Heart left ventricle (tissue), 16 donors: ENCODE measurements around the gene NKIRAS1. TPM values are rescaled to one million over a fixed set of nuclear protein-coding genes. Genes with fewer than 3 reads are reported as not detected.
A peak's percentile ranks its signal among the peaks of the same experiment; 100 is the strongest.

Experiments
- ATAC-seq, 4 donors: fragments of 200-7000 bp; cut with Tn5 transposase; one replicate each; pipeline ENCODE4 v1.9.1; 2020 to 2022; ENCODE audit warnings: moderate library complexity in 4 of 4, mild to moderate bottlenecking in 3 of 4, moderate number of reproducible peaks in 1 of 4
- DNase-seq, 5 donors: peaks; one replicate each; pipeline ENCODE4 v3.0.0-alpha.2; 2020
- H3K27ac ChIP-seq, 12 donors: fragments of 200-600 bp; sonication (generic) in 4 of 12; one replicate each; pipeline versions ENCODE4 v1.5.0 to v1.8.0; 2016 to 2022; ENCODE audit warnings: mild to moderate bottlenecking in 2 of 12
- H3K27me3 ChIP-seq, 9 donors: fragments of 200-600 bp; sonication (generic) in 2 of 9; one replicate each; pipeline versions ENCODE4 v1.5.1 to v1.8.0; 2016 to 2022; ENCODE audit warnings: mild to moderate bottlenecking in 3 of 9
- H3K36me3 ChIP-seq, 9 donors: fragments of 200-600 bp; sonication (generic) in 2 of 9; one replicate each; pipeline versions ENCODE4 v1.5.0 to v1.8.0; 2018 to 2022; ENCODE audit warnings: mild to moderate bottlenecking in 2 of 9
- H3K4me1 ChIP-seq, 12 donors: fragments of 200-600 bp; sonication (generic) in 4 of 12; one replicate each; pipeline versions ENCODE4 v1.5.0 to v1.8.0; 2016 to 2022; ENCODE audit warnings: mild to moderate bottlenecking in 3 of 12
- H3K4me3 ChIP-seq, 12 donors: fragments of 200-600 bp; sonication (generic) in 4 of 12; one replicate each; pipeline versions ENCODE4 v1.5.0 to v1.8.0; 2017 to 2022; ENCODE audit warnings: mild to moderate bottlenecking in 9 of 12, moderate library complexity in 4 of 12
- H3K9me3 ChIP-seq, 12 donors: fragments of 200-600 bp; sonication (generic) in 4 of 12; one replicate each; pipeline versions ENCODE4 v1.5.0 to v1.8.0; 2016 to 2022; ENCODE audit warnings: mild to moderate bottlenecking in 1 of 12
- CTCF ChIP-seq, 12 donors: fragments of 200-600 bp; sonication (generic) in 4 of 12; IDR thresholded peaks; one replicate each; pipeline versions ENCODE4 v1.5.0 to v1.8.0; 2018 to 2022; ENCODE audit warnings: antibody characterized with exemption in 12 of 12, mild to moderate bottlenecking in 5 of 12
- POLR2A ChIP-seq, 2 donors: fragments of 450-650 bp; IDR thresholded peaks; one replicate each; pipeline ENCODE4 v1.6.1; 2017; ENCODE audit warnings: antibody characterized with exemption in 2 of 2, mild to moderate bottlenecking in 2 of 2, moderate library complexity in 2 of 2
- WGBS, 4 donors: extraction: QIAGEN DNeasy Blood & Tissue Kit in 2 of 4; methylation state at CpG; one replicate each; pipeline versions ENCODE4 v1.1.5 to v1.1.7; 2013 to 2018; 5-methylcytosine and 5-hydroxymethylcytosine counted together
- intact Hi-C, 10 donors: fragments of 100-400 bp; cut with DNase I; formaldehyde crosslinking; loops; one replicate each; pipeline versions ENCODE4 v1.11.1 to v1.14.2; 2022
- polyA plus RNA-seq, 2 donors: library from polyadenylated mRNA; stranded (reverse); fragments of 200-250 nt; gene quantifications; one replicate each; pipeline ENCODE4 v1.2.3, GENCODE V29; 2013
- total RNA-seq, 9 donors: library from RNA; depleted of rRNA in 2 of 9; stranded (reverse); fragments of >200 nt in 2 of 9; fragmentation: NEBNext Ultra II Directional in 3 of 9; extraction: Animal tissue kit (Norgen Biotek cat#: 25700) in 3 of 9; gene quantifications; one replicate each; pipeline versions ENCODE4 v1.1.0 to v1.2.4, GENCODE V29; 2016 to 2023
- donor health status: ischemic (EF 13 %, LVEDD 7.1; RV severe dilation, severe dysfunction).
- donor health status: healthy with polysubstance abuse.
- donor health status: DM: no; HTN: yes; CAD: no.
- donor health status: DM: no; HTN: no; CAD: no.
- donor health status: ischemic (EF 25% LVEDD 6.9; RV normal size, moderate dysfunction).
- donor health status: ischemic (EF 25% LVEDD 5.7; RV mildly dilated, moderate dysfunction).
- donor health status: healthy.
- donor health status: DM: yes; HTN: yes; CAD: no.
- donor health status: ischemic (EF 35%, LVEDD 5.7; RV mildly dilated, moderate dysfunction).
- donor health status: nonischemic (EF 11% LVEDD 7.7; RV severe dilation, severe dysfunction).
- donor health status: DM: yes; HTN: yes; CAD: no.
- donor health status: PGD.
- donor health status: ischemic (EF 29% LVEDD 5.4; RV normal size, mild dysfunction).
- donor health status: nonischemic (EF 23%, LVEDD 6.1; RV moderate dilation, normal function).

Gene NKIRAS1
- total and polyA plus RNA-seq, 11 donors = 13.3 to 23.2 (median 17.8) TPM

GRCh38 chr3:23865595-23866396 lies 51.0 kb downstream of the NKIRAS1 start:
- no peaks in the 10 kb centered on the region for H3K27me3 ChIP-seq
- peak overlapping the region in 10 of 12 donors; percentile 12 to 72 (median 50) for H3K27ac ChIP-seq
- DNase-seq (peak in 2 of 5 donors; percentile 30 to 47), ATAC-seq (peak in 3 of 4 donors; percentile 43 to 45 (median 44))
- intact Hi-C loops = loop anchor here in 1 of 10 donors (5.0 kb wide), 1 partner anchor 58 kb away; the partner anchor contains the start of gene UBE2E1
- peaks cover 0 to 9% (median 0%) of the 10 kb centered on the region in 9 donors for H3K36me3 ChIP-seq
- H3K9me3 ChIP-seq = no peaks in the 10 kb centered on the region
- no peak for TF ChIP-seq POLR2A (IDR thresholded peaks at IDR 0.05)
- TF ChIP-seq CTCF (IDR thresholded peaks at IDR 0.05) = no peak
- H3K4me1 ChIP-seq = peaks cover 11 to 62% (median 45%) of the 10 kb centered on the region in 12 donors
- WGBS, 4 donors = 28 to 42% (median 37%) methylated on average over 5 to 6 of the region's 6 CpGs
- H3K4me3 ChIP-seq = no peak overlapping the region

- intact Hi-C loops = loop anchor here in 1 of 10 donors (5.0 kb wide), 1 partner anchor 58 kb away; the partner anchor contains the start of gene UBE2E1
- H3K4me1 ChIP-seq = peaks cover 11 to 63% (median 48%) of the 10 kb centered on the region in 12 donors
- TF ChIP-seq CTCF (IDR thresholded peaks at IDR 0.05) (no peak), POLR2A (IDR thresholded peaks at IDR 0.05) (no peak)
- peak overlapping the region in 9 of 12 donors; percentile 12 to 72 (median 53) for H3K27ac ChIP-seq
- 18 to 67% (median 44%) methylated on average over 1 of the region's 1 CpG for WGBS, 4 donors
- no peaks in the 10 kb centered on the region for H3K27me3 ChIP-seq
- ATAC-seq (peak; percentile 59 to 83 (median 75)), DNase-seq (peak in 1 of 5 donors; percentile 46)
- peaks cover 0 to 9% (median 0%) of the 10 kb centered on the region in 9 donors for H3K36me3 ChIP-seq
- no peak overlapping the region for H3K4me3 ChIP-seq
- H3K9me3 ChIP-seq = no peaks in the 10 kb centered on the region
Observed at GRCh38 chr3:23864931-23865330, 51.9 kb downstream of the NKIRAS1 start.

GRCh38 chr3:23863060-23863459 lies 53.7 kb downstream of the NKIRAS1 start:
- Histone ChIP-seq H3K36me3 (peaks cover 0 to 9% (median 0%) of the 10 kb centered on the region in 9 donors), H3K4me1 (peaks cover 11 to 67% (median 56%) of the 10 kb centered on the region in 12 donors), H3K27me3 (no peaks in the 10 kb centered on the region), H3K27ac (no peak overlapping the region), H3K9me3 (no peaks in the 10 kb centered on the region), H3K4me3 (no peak overlapping the region)
- TF ChIP-seq POLR2A (IDR thresholded peaks at IDR 0.05) = no peak
- no peak for TF ChIP-seq CTCF (IDR thresholded peaks at IDR 0.05)
- DNase-seq (no peak), ATAC-seq (no peak)
- WGBS, 4 donors = 66 to 88% (median 78%) methylated on average over 1 of the region's 1 CpG
- intact Hi-C loops = no loop called here

- intact Hi-C loops = no loop called here
- Histone ChIP-seq H3K4me1 (peaks cover 8 to 70% (median 53%) of the 10 kb centered on the region in 12 donors), H3K4me3 (no peak overlapping the region), H3K9me3 (no peaks in the 10 kb centered on the region), H3K27ac (no peak overlapping the region), H3K36me3 (peaks cover 0 to 9% (median 0%) of the 10 kb centered on the region in 9 donors), H3K27me3 (no peaks in the 10 kb centered on the region)
- DNase-seq = no peak
- 85 to 93% (median 90%) methylated on average over 9 of the region's 9 CpGs for WGBS, 4 donors
- no peak for ATAC-seq
- TF ChIP-seq CTCF (IDR thresholded peaks at IDR 0.05) (no peak), POLR2A (IDR thresholded peaks at IDR 0.05) (no peak)
Observed at GRCh38 chr3:23861689-23862088, 55.1 kb downstream of the NKIRAS1 start.
